Cardiac muscle cell (in vitro differentiated cells and primary cell): ENCODE data around the gene SOCS7. TPM values are rescaled to one million over a fixed set of nuclear protein-coding genes. Genes with fewer than 3 reads are reported as not detected.

Experiments
- DNase-seq, 2 donors: peaks; one replicate each; pipeline versions ENCODE4 v3.0.0 to v3.0.0-alpha.2; 2010 to 2017; ENCODE audit warnings: low read depth in 1 of 2, low spot score in 1 of 2
- H3K27ac ChIP-seq: fragments of 200-600 bp; sonication (generic); 2 replicates; pipeline ENCODE4 v1.5.1; 2016
- H3K27me3 ChIP-seq: fragments of 200-600 bp; sonication (generic); 2 replicates; pipeline ENCODE4 v1.6.0; 2016; ENCODE audit warnings: control low read depth
- H3K36me3 ChIP-seq: fragments of 200-600 bp; sonication (generic); 2 replicates; pipeline ENCODE4 v1.5.1; 2016; ENCODE audit warnings: control low read depth
- H3K4me1 ChIP-seq: fragments of 200-600 bp; sonication (generic); 2 replicates; pipeline ENCODE4 v1.8.1; 2017; ENCODE audit warnings: low read depth, mild to moderate bottlenecking, mixed run types
- H3K4me3 ChIP-seq: fragments of 200-600 bp; sonication (generic); 2 replicates; pipeline ENCODE4 v1.5.1; 2016; ENCODE audit warnings: mild to moderate bottlenecking
- H3K9me3 ChIP-seq: fragments of 200-600 bp; sonication (generic); 2 replicates; pipeline ENCODE4 v1.5.1; 2017; ENCODE audit warnings: low read depth, mild to moderate bottlenecking, control low read depth
- CTCF ChIP-seq: IDR thresholded peaks from 2 replicates; pipeline ENCODE4 v1.5.1; 2012; ENCODE audit warnings: low read depth, mild to moderate bottlenecking, low read length
- polyA plus RNA-seq: library from polyadenylated mRNA; unstranded; fragments of >200 nt; fragmentation: Nextera tagmentation; extraction: Ambion mirVana; gene quantifications from 2 replicates; pipeline ENCODE4 v1.2.1, GENCODE V29; 2016
- total RNA-seq: library from RNA; depleted of rRNA; stranded (reverse); fragments of >200 nt; gene quantifications from 2 replicates; pipeline ENCODE4 v1.2.3, GENCODE V29; 2016

SOCS7 gene
- total and polyA plus RNA-seq, 2 experiments from 2014 or later, result 2.8 to 18.7 TPM

DNA sequence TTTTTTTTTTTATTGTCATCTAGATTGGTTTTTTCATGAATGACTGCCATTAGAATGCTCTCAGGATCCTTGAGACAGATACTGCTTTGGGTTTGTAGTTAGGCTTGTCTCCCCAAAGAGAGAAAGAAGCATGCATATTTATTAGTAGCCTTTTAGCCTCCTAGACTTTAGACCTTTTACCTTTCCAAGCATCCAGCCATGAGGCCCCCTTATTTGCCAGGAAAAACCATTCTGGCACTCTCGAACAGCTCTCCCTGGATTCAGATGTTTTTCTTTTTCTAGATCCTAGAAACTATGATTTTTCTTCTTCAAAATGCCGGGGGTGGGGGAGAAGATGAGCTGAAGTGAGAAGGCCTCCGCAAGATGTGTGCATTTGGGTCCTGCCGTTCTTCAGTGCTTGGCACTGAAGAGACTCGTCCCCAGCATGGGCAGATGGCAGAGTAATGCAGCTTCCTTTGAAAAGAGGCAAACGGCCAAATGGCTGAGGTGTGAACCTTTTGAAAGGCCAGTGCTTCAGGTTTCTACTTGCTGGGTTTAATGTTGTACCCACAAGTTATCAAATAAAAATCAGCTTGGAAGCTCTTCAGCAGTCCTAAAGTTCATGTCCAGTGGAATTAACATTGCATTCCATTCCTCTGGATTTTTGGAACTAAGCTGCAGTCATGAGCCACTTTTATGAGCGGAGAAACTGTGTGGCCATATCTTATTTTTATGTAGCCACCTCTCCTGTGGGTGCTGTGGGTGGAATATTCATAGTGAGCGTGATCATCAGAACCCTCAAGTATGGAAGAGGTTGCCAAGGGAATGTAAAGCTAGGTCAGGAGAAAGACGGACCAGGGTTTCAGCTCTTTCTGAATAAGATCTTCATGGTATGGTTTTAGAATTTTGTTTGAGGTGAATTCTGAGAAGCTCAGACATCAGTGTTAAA, 7.2 kb downstream of the SOCS7 start:
- no peak for TF ChIP-seq CTCF
- H3K4me3 ChIP-seq, result no peak overlapping the region
- peaks cover 19% of the 10 kb centered on the region for H3K4me1 ChIP-seq
- no peak overlapping the region for H3K27ac ChIP-seq
- H3K36me3 ChIP-seq, result peaks cover 5% of the 10 kb centered on the region
- DNase-seq, result no peak
- no peaks in the 10 kb centered on the region for H3K9me3 ChIP-seq
- no peaks in the 10 kb centered on the region for H3K27me3 ChIP-seq

DNA sequence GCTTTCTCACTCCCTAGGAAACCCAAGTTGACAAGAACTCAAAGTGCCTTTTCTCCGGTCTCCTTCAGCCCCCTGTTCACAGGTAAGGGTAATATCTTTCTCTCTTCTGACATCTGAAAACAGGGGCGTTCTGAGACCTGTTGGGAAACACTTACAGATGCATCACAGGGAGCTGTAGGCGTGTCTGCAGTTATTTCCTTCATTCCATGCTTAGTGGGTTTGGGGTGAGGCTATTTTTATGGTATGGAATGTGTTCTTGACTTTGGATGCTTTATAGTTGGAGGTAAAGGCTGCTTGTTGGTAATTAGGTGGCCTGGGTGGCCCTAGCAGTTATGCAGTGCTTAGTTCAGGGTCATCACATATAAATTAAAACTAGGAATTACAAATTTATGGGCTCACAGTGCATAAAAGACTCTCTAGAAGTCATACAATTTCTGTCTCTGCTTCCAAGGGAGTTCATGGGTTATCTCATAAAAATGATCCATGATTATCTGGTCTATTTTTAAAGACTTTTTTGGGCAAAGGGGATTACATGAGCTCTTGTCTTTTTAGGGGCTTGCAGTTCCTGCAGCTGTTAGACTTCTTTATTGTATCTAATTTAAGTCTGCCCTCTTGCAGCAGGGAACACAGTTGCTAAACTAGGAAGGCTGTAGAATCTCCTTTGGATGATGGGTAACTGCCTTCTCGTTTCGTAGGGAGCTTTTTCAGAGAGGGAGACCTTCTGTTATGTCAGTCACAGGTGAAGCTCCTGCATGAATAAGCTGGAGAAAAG, 10.2 kb downstream of the SOCS7 start:
- Histone ChIP-seq H3K4me1 (peaks cover 12% of the 10 kb centered on the region), H3K27me3 (no peaks in the 10 kb centered on the region), H3K27ac (peak overlapping the region; percentile 10), H3K9me3 (no peaks in the 10 kb centered on the region), H3K4me3 (no peak overlapping the region), H3K36me3 (peaks cover 11% of the 10 kb centered on the region)
- TF ChIP-seq CTCF, result no peak
- DNase-seq, result no peak

DNA sequence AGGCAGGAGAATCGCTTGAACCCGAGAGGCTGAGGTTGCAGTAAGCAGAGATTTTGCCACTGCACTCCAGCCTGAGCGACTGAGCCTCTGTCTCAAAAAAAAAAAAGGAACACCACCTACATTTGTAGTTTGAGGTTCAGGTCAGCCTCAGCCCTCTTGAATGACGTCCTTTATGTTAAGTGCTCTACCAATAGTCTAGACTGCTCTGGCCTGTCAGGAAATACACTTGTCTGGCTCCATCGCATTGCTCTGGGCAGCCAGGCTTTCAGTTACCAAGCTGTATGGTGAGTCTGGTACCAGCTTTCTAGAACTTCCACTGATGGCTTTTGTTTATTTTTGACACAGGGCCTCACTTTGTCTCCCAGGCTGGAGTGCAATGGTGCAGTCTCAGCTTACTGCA, 11.4 kb downstream of the SOCS7 start:
- no peak for TF ChIP-seq CTCF
- Histone ChIP-seq H3K4me3 (no peak overlapping the region), H3K4me1 (peaks cover 10% of the 10 kb centered on the region), H3K27ac (no peak overlapping the region), H3K36me3 (peaks cover 17% of the 10 kb centered on the region), H3K27me3 (no peaks in the 10 kb centered on the region), H3K9me3 (no peaks in the 10 kb centered on the region)
- DNase-seq, result no peak

GRCh38 chr17:38364741-38365140, 13.1 kb downstream of the SOCS7 start:
- Histone ChIP-seq H3K27me3 (no peaks in the 10 kb centered on the region), H3K27ac (no peak overlapping the region), H3K36me3 (peaks cover 31% of the 10 kb centered on the region), H3K4me1 (peaks cover 10% of the 10 kb centered on the region), H3K9me3 (no peaks in the 10 kb centered on the region), H3K4me3 (no peak overlapping the region)
- no peak for TF ChIP-seq CTCF
- DNase-seq, result no peak

DNA sequence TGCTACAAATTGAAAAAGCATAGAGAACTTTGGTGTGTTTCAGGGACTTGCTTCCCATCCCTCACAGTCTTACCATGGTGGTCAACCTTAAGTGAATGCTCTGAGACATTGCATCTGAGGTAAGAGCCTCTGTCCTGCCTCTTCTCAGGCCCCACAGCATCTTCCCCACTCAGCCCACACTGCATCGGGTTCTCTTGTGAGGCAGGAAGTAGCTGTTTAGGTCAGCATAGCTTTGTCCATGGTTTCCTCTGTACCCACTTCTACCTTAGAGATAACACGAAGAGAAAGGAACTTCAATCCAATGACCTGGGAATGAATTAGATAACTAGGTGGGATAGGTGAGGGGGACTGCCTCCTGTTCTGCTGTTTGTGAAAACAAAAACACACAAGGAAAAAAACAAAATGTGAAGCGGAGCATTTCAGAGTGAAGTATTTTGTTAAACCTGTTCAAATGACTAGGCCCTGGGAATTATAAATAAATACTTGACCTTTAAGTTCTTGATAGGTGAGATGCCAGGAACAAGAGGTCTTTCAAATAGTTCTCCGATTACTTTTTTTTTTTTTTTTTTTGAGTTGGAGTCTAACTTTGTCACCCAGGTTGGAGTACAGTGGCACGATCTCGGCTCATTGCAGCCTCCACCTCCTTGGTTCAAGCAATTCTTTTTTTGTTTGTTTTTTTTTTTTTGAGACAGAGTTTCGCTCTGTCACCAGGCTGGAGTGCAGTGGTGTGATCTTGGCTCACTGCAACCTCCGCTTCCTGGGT, 17.7 kb downstream of the SOCS7 start:
- Histone ChIP-seq H3K27ac (no peak overlapping the region), H3K27me3 (no peaks in the 10 kb centered on the region), H3K9me3 (no peaks in the 10 kb centered on the region), H3K36me3 (peaks cover 39% of the 10 kb centered on the region), H3K4me1 (no peaks in the 10 kb centered on the region), H3K4me3 (no peak overlapping the region)
- DNase-seq, result no peak
- TF ChIP-seq CTCF, result no peak
